Stomach (tissue), 4 donors: Measurements from ENCODE around the gene NSA2.

Source experiments
- POLR2AphosphoS5 ChIP-seq, 3 donors: sonication (generic); formaldehyde crosslinking; IDR thresholded peaks; one replicate each; pipeline ENCODE4 v1.6.1; 2016; ENCODE audit warnings: antibody characterized with exemption in 3 of 3
- TF ChIP-seq, protein P1 (sequence below), 7 experiments: fragments of 450-650 bp in 4 of 7; fragments of 200-600 bp in 3 of 7; sonication (generic) in 3 of 7; IDR thresholded peaks; one replicate each; pipeline ENCODE4 v1.5.1; 2016 to 2019; ENCODE audit warnings: antibody characterized with exemption in 7 of 7, control low read depth in 2 of 7, mild to moderate bottlenecking in 1 of 7

DNA sequence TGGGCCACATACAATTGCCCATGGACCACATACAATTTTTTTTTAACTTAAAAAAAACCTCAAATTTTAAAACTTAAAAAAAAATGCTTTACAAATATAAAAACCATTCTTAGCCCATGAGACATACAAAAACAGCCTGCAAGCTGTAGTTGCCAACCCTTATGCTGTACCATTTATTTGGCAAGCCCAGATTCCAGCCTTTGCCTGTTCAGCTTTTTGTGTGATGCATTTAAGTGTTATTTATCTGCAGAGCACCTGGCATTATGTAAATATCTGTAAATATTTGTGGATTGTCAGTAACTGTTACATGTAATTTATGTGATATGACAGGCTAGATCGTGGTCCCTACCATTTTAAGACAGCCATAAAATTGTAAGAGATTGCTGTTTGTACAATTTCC, 49.5 kb upstream of the NSA2 start:
- TF ChIP-seq, protein P1, sequence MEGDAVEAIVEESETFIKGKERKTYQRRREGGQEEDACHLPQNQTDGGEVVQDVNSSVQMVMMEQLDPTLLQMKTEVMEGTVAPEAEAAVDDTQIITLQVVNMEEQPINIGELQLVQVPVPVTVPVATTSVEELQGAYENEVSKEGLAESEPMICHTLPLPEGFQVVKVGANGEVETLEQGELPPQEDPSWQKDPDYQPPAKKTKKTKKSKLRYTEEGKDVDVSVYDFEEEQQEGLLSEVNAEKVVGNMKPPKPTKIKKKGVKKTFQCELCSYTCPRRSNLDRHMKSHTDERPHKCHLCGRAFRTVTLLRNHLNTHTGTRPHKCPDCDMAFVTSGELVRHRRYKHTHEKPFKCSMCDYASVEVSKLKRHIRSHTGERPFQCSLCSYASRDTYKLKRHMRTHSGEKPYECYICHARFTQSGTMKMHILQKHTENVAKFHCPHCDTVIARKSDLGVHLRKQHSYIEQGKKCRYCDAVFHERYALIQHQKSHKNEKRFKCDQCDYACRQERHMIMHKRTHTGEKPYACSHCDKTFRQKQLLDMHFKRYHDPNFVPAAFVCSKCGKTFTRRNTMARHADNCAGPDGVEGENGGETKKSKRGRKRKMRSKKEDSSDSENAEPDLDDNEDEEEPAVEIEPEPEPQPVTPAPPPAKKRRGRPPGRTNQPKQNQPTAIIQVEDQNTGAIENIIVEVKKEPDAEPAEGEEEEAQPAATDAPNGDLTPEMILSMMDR (IDR thresholded peaks at IDR 0.05) = no peak
- no peak for TF ChIP-seq POLR2AphosphoS5 (IDR thresholded peaks at IDR 0.05)
